Activated CD4-positive, alpha-beta memory T cell treated with anti-CD3 and anti-CD28 coated beads, Interleukin-2, amount 10 ng/mL, durations not matched to agents 7 days and 5 days (primary cell): ENCODE results near the gene NCOR2. TPM values are rescaled to one million over a fixed set of nuclear protein-coding genes. Genes with fewer than 3 reads are reported as not detected.
"Not testable (repeated sequence)": the region's sequence is repeated elsewhere in the genome, so short reads cannot be mapped to it uniquely, and the experiment has no call there.

Source experiments
- CTCF ChIA-PET: fragments of 350-600 bp; sonication (Branson Sonifier 250); formaldehyde crosslinking; loops from one replicate; lab custom pipeline; 2021; ENCODE audit warnings: antibody characterized with exemption, inconsistent platforms; lab: Charles Lee
- POLR2A ChIA-PET: fragments of 350-600 bp; sonication (Branson Sonifier 250); formaldehyde crosslinking; loops from one replicate; lab custom pipeline; 2021; ENCODE audit warnings: antibody characterized with exemption; lab: Charles Lee
- DNase-seq: peaks from one replicate; pipeline ENCODE4 v3.0.0-alpha.2; 2020
- H3K27ac Mint-ChIP-seq: one replicate; pipeline ENCODE4 v1.8.0; 2021; ENCODE audit warnings: mild to moderate bottlenecking, mixed read lengths
- H3K27me3 Mint-ChIP-seq: one replicate; pipeline ENCODE4 v1.8.0; 2021; ENCODE audit warnings: mixed read lengths
- H3K36me3 Mint-ChIP-seq: one replicate; pipeline ENCODE4 v1.8.0; 2021; ENCODE audit warnings: low read depth, mixed read lengths
- H3K4me1 Mint-ChIP-seq: one replicate; pipeline ENCODE4 v1.8.0; 2021; ENCODE audit warnings: mixed read lengths
- H3K4me3 Mint-ChIP-seq: one replicate; pipeline ENCODE4 v1.8.0; 2021; ENCODE audit warnings: mild to moderate bottlenecking, mixed read lengths
- H3K9me3 Mint-ChIP-seq: one replicate; pipeline ENCODE4 v1.8.0; 2021; ENCODE audit warnings: mixed read lengths
- total RNA-seq, 2 experiments: library from RNA; stranded (reverse); gene quantifications; one replicate each; pipeline ENCODE4 v1.2.3, GENCODE V29; 2021

The NCOR2 gene
- total RNA-seq, 2 experiments from 2014 or later = 88.9 to 90.8 TPM

GRCh38 chr12:124593176-124593575 is 25.8 kb upstream of the NCOR2 start:
- Mint-ChIP-seq H3K27ac (no peak overlapping the region), H3K4me1 (peaks cover 9% of the 10 kb centered on the region), H3K36me3 (peaks cover 3% of the 10 kb centered on the region), H3K4me3 (no peak overlapping the region), H3K27me3 (peaks cover 31% of the 10 kb centered on the region), H3K9me3 (peaks cover 6% of the 10 kb centered on the region)
- ChIA-PET POLR2A (no interaction called here), CTCF (no interaction called here)
- DNase-seq = no peak

- POLR2A ChIA-PET = no interaction called here
- no peak overlapping the region for H3K27ac Mint-ChIP-seq
- peaks cover 3% of the 10 kb centered on the region for H3K36me3 Mint-ChIP-seq
- DNase-seq = no peak
- H3K4me3 Mint-ChIP-seq = no peak overlapping the region
- peaks cover 34% of the 10 kb centered on the region for H3K27me3 Mint-ChIP-seq
- peaks cover 6% of the 10 kb centered on the region for H3K9me3 Mint-ChIP-seq
- CTCF ChIA-PET = no interaction called here
- peaks cover 9% of the 10 kb centered on the region for H3K4me1 Mint-ChIP-seq
Observed at GRCh38 chr12:124592481-124593160, 25.2 kb upstream of the NCOR2 start.

GRCh38 chr12:124592050-124592449 is 24.6 kb upstream of the NCOR2 start:
- no peak overlapping the region for H3K27ac Mint-ChIP-seq
- peaks cover 6% of the 10 kb centered on the region for H3K9me3 Mint-ChIP-seq
- ChIA-PET CTCF (no interaction called here), POLR2A (no interaction called here)
- peaks cover 34% of the 10 kb centered on the region for H3K27me3 Mint-ChIP-seq
- no peak for DNase-seq
- H3K36me3 Mint-ChIP-seq = peaks cover 3% of the 10 kb centered on the region
- H3K4me3 Mint-ChIP-seq = no peak overlapping the region
- peaks cover 9% of the 10 kb centered on the region for H3K4me1 Mint-ChIP-seq

GRCh38 chr12:124590447-124590846 is 23.0 kb upstream of the NCOR2 start:
- Mint-ChIP-seq H3K9me3 (peaks cover 6% of the 10 kb centered on the region), H3K27ac (no peak overlapping the region)
- DNase-seq = no peak

GRCh38 chr12:124588751-124589267 is 21.4 kb upstream of the NCOR2 start:
- Mint-ChIP-seq H3K4me3 (no peak overlapping the region), H3K9me3 (peaks cover 6% of the 10 kb centered on the region), H3K36me3 (peaks cover 3% of the 10 kb centered on the region), H3K27ac (no peak overlapping the region), H3K4me1 (peaks cover 9% of the 10 kb centered on the region), H3K27me3 (peaks cover 23% of the 10 kb centered on the region)
- ChIA-PET CTCF (no interaction called here), POLR2A (no interaction called here)
- DNase-seq = no peak

More at GRCh38 chr12:124590447-124590846, 23.0 kb upstream of the NCOR2 start:
- ChIA-PET POLR2A (no interaction called here), CTCF (no interaction called here)
- peaks cover 3% of the 10 kb centered on the region for H3K36me3 Mint-ChIP-seq
- H3K4me3 Mint-ChIP-seq = no peak overlapping the region
- H3K4me1 Mint-ChIP-seq = peaks cover 9% of the 10 kb centered on the region
- H3K27me3 Mint-ChIP-seq = peaks cover 26% of the 10 kb centered on the region

GRCh38 chr12:124588018-124588634 is 20.7 kb upstream of the NCOR2 start:
- peaks cover 6% of the 10 kb centered on the region for H3K9me3 Mint-ChIP-seq
- no peak for DNase-seq
- CTCF ChIA-PET = no interaction called here
- H3K27me3 Mint-ChIP-seq = peaks cover 20% of the 10 kb centered on the region
- peaks cover 3% of the 10 kb centered on the region for H3K36me3 Mint-ChIP-seq
- POLR2A ChIA-PET = no interaction called here
- peaks cover 9% of the 10 kb centered on the region for H3K4me1 Mint-ChIP-seq
- no peak overlapping the region for H3K27ac Mint-ChIP-seq
- H3K4me3 Mint-ChIP-seq = no peak overlapping the region

- Mint-ChIP-seq H3K4me3 (no peak overlapping the region), H3K4me1 (peaks cover 9% of the 10 kb centered on the region), H3K27me3 (peaks cover 15% of the 10 kb centered on the region), H3K36me3 (peaks cover 3% of the 10 kb centered on the region), H3K27ac (no peak overlapping the region), H3K9me3 (peaks cover 6% of the 10 kb centered on the region)
- POLR2A ChIA-PET = no interaction called here
- no peak for DNase-seq
- CTCF ChIA-PET = no interaction called here
Observed at GRCh38 chr12:124586756-124587155, 19.3 kb upstream of the NCOR2 start.

GRCh38 chr12:124584494-124584893 is 17.1 kb upstream of the NCOR2 start:
- CTCF ChIA-PET, POLR2A ChIA-PET, DNase-seq, H3K36me3 Mint-ChIP-seq, H3K4me3 Mint-ChIP-seq, H3K4me1 Mint-ChIP-seq, H3K9me3 Mint-ChIP-seq, H3K27ac Mint-ChIP-seq: not testable (repeated sequence)
- H3K27me3 Mint-ChIP-seq = peaks cover 12% of the 10 kb centered on the region

GRCh38 chr12:124583854-124584253 is 16.4 kb upstream of the NCOR2 start:
- no peaks in the 10 kb centered on the region for H3K36me3 Mint-ChIP-seq
- ChIA-PET POLR2A (no interaction called here), CTCF (interaction anchor here (0.7 kb wide), 1 partner anchor 18 kb away, joined by 6 read pairs; no protein-coding TSS in a partner anchor)
- H3K27ac Mint-ChIP-seq = no peak overlapping the region
- peaks cover 4% of the 10 kb centered on the region for H3K4me1 Mint-ChIP-seq
- H3K9me3 Mint-ChIP-seq = peaks cover 7% of the 10 kb centered on the region
- H3K4me3 Mint-ChIP-seq = no peak overlapping the region
- DNase-seq = no peak
- H3K27me3 Mint-ChIP-seq = peaks cover 11% of the 10 kb centered on the region

GRCh38 chr12:124582108-124582424 is 14.7 kb upstream of the NCOR2 start:
- H3K27ac Mint-ChIP-seq = no peak overlapping the region
- POLR2A ChIA-PET = no interaction called here
- peaks cover 7% of the 10 kb centered on the region for H3K9me3 Mint-ChIP-seq
- CTCF ChIA-PET = no interaction called here
- no peaks in the 10 kb centered on the region for H3K4me1 Mint-ChIP-seq
- H3K36me3 Mint-ChIP-seq = no peaks in the 10 kb centered on the region
- no peak overlapping the region for H3K4me3 Mint-ChIP-seq
- no peak for DNase-seq
- H3K27me3 Mint-ChIP-seq = peaks cover 2% of the 10 kb centered on the region

- ChIA-PET POLR2A (no interaction called here), CTCF (no interaction called here)
- DNase-seq = no peak
- H3K36me3 Mint-ChIP-seq = no peaks in the 10 kb centered on the region
- H3K27ac Mint-ChIP-seq = no peak overlapping the region
- peaks cover 7% of the 10 kb centered on the region for H3K9me3 Mint-ChIP-seq
- H3K27me3 Mint-ChIP-seq = peaks cover 2% of the 10 kb centered on the region
- H3K4me1 Mint-ChIP-seq = no peaks in the 10 kb centered on the region
- H3K4me3 Mint-ChIP-seq = no peak overlapping the region
Observed at GRCh38 chr12:124581307-124582107, 14.1 kb upstream of the NCOR2 start.

GRCh38 chr12:124579921-124580517 is 12.6 kb upstream of the NCOR2 start:
- ChIA-PET CTCF (no interaction called here), POLR2A (no interaction called here)
- H3K27me3 Mint-ChIP-seq = peaks cover 2% of the 10 kb centered on the region
- H3K36me3 Mint-ChIP-seq = no peaks in the 10 kb centered on the region
- H3K9me3 Mint-ChIP-seq = peaks cover 7% of the 10 kb centered on the region
- H3K27ac Mint-ChIP-seq = no peak overlapping the region
- no peak for DNase-seq
- H3K4me3 Mint-ChIP-seq = no peak overlapping the region
- no peaks in the 10 kb centered on the region for H3K4me1 Mint-ChIP-seq

- Mint-ChIP-seq H3K27me3 (peaks cover 2% of the 10 kb centered on the region), H3K36me3 (no peaks in the 10 kb centered on the region), H3K9me3 (peaks cover 7% of the 10 kb centered on the region), H3K27ac (no peak overlapping the region), H3K4me1 (no peaks in the 10 kb centered on the region), H3K4me3 (no peak overlapping the region)
- DNase-seq = no peak
- CTCF ChIA-PET = no interaction called here
- POLR2A ChIA-PET = no interaction called here
Observed at GRCh38 chr12:124578854-124579253, 11.4 kb upstream of the NCOR2 start.
